ENCODE data around the gene UGT8. TPM values are rescaled to one million over a fixed set of nuclear protein-coding genes. Genes with fewer than 3 reads are reported as not detected.

Gene UGT8
- polyA plus RNA-seq, 1 donor from 2014 or later = 0.73 TPM

- Histone ChIP-seq H3K9me2 (ENCODE audit: insufficient read depth, low read length) (no peaks in the 10 kb centered on the region), H3K27ac (ENCODE audit: low read length) (no peak overlapping the region), H3F3A (ENCODE audit: insufficient read depth, low read length, poor library complexity, severe bottlenecking) (no peaks in the 10 kb centered on the region), H3K9ac (ENCODE audit: low read length) (no peak overlapping the region), H3K27me3 (ENCODE audit: insufficient read depth, low read depth, low read length) (peaks cover 28% of the 10 kb centered on the region), H3K4me2 (ENCODE audit: low read length) (no peak overlapping the region), H4K20me1 (ENCODE audit: insufficient read depth) (no peaks in the 10 kb centered on the region), H3K9me3 (ENCODE audit: low read length) (no peaks in the 10 kb centered on the region), H3K4me3 (ENCODE audit: low read length) (no peak overlapping the region), H3K79me2 (replicated peaks; ENCODE audit: insufficient read depth, low read length) (no peaks in the 10 kb centered on the region), H3K36me3 (ENCODE audit: insufficient read depth, low read length) (no peaks in the 10 kb centered on the region), H2AFZ (ENCODE audit: low read depth, low read length) (no peak overlapping the region)
- TF ChIP-seq REST (IDR thresholded peaks at IDR 0.05; ENCODE audit: borderline replicate concordance) (no peak), EZH2 (IDR thresholded peaks at IDR 0.05; ENCODE audit: borderline replicate concordance, insufficient read depth, low read length, poor library complexity, severe bottlenecking) (no peak), EP300 (conservative IDR thresholded peaks at IDR 0.05; ENCODE audit: poor library complexity, severe bottlenecking) (no peak), SMC3 (conservative IDR thresholded peaks at IDR 0.05; ENCODE audit: poor library complexity) (no peak), POLR2AphosphoS5 (IDR thresholded peaks at IDR 0.05) (no peak), MXI1 (conservative IDR thresholded peaks at IDR 0.05; ENCODE audit: poor library complexity, severe bottlenecking) (no peak), TAF1 (IDR thresholded peaks at IDR 0.05; ENCODE audit: low read depth) (no peak), RAD21 (conservative IDR thresholded peaks at IDR 0.05) (no peak), CTCF (IDR thresholded peaks at IDR 0.05; ENCODE audit: poor library complexity, severe bottlenecking) (no peak)
Measured at GRCh38 chr4:114601304-114602052, 2.9 kb downstream of the UGT8 start.

DNA sequence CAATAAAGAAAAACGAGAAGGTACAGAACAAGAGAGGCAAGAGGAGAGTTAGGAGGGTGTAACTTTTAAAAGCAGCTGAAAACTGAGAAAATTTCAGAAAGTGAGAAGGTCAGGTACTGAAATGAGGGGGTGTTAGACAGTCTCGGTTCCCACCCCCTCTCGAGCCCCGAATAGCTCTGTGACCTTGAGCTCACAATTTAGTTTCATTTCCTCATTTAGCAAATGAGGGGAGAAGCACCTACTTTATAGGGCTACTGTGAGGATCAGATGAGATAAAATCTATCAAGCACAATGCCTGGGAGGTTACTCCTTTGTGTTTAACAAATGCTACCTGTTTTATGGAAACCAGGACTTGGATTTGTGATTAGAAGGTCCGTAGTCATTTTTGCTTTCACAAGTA is 4.9 kb downstream of the UGT8 start:
- TF ChIP-seq TAF1 (IDR thresholded peaks at IDR 0.05; ENCODE audit: low read depth) (no peak), SMC3 (conservative IDR thresholded peaks at IDR 0.05; ENCODE audit: poor library complexity) (no peak), EZH2 (IDR thresholded peaks at IDR 0.05; ENCODE audit: borderline replicate concordance, insufficient read depth, low read length, poor library complexity, severe bottlenecking) (no peak), CTCF (IDR thresholded peaks at IDR 0.05; ENCODE audit: poor library complexity, severe bottlenecking) (no peak), RAD21 (conservative IDR thresholded peaks at IDR 0.05) (no peak), REST (IDR thresholded peaks at IDR 0.05; ENCODE audit: borderline replicate concordance) (no peak), POLR2AphosphoS5 (IDR thresholded peaks at IDR 0.05) (no peak), MXI1 (conservative IDR thresholded peaks at IDR 0.05; ENCODE audit: poor library complexity, severe bottlenecking) (no peak), EP300 (conservative IDR thresholded peaks at IDR 0.05; ENCODE audit: poor library complexity, severe bottlenecking) (no peak)
- H3F3A ChIP-seq (ENCODE audit: insufficient read depth, low read length, poor library complexity, severe bottlenecking) = no peaks in the 10 kb centered on the region
- H4K20me1 ChIP-seq (ENCODE audit: insufficient read depth) = no peaks in the 10 kb centered on the region
- H3K9me3 ChIP-seq (ENCODE audit: low read length) = no peaks in the 10 kb centered on the region
- no peaks in the 10 kb centered on the region for H3K36me3 ChIP-seq (ENCODE audit: insufficient read depth, low read length)
- H3K9me2 ChIP-seq (ENCODE audit: insufficient read depth, low read length) = no peaks in the 10 kb centered on the region
- no peak overlapping the region for H2AFZ ChIP-seq (ENCODE audit: low read depth, low read length)
- H3K4me2 ChIP-seq (ENCODE audit: low read length) = no peak overlapping the region
- no peak overlapping the region for H3K9ac ChIP-seq (ENCODE audit: low read length)
- H3K4me3 ChIP-seq (ENCODE audit: low read length) = no peak overlapping the region
- no peaks in the 10 kb centered on the region for H3K79me2 ChIP-seq (replicated peaks; ENCODE audit: insufficient read depth, low read length)
- peaks cover 20% of the 10 kb centered on the region for H3K27me3 ChIP-seq (ENCODE audit: insufficient read depth, low read depth, low read length)
- H3K27ac ChIP-seq (ENCODE audit: low read length) = no peak overlapping the region

Data from neural cell (in vitro differentiated cells).